Activated CD8-positive, alpha-beta memory T cell treated with anti-CD3 and anti-CD28 coated beads, Interleukin-2, amount 10 ng/mL, durations not matched to agents 7 days and 5 days (primary cell): ENCODE measurements around the gene ABO. TPM values are rescaled to one million over a fixed set of nuclear protein-coding genes. Genes with fewer than 3 reads are reported as not detected.
"Not testable (repeated sequence)": the region's sequence is repeated elsewhere in the genome, so short reads cannot be mapped to it uniquely, and the experiment has no call there.

Experiments used
- ATAC-seq: fragments of 150-1000 bp; cut with Tn5 transposase; one replicate; pipeline ENCODE4 v1.10.0; 2021; ENCODE audit warnings: moderate library complexity
- CTCF ChIA-PET: fragments of 350-600 bp; sonication (Branson Sonifier 250); formaldehyde crosslinking; loops from one replicate; lab custom pipeline; 2021; ENCODE audit warnings: antibody characterized with exemption; lab: Charles Lee
- DNase-seq: peaks from one replicate; pipeline ENCODE4 v3.0.0-alpha.2; 2020
- H3K27ac Mint-ChIP-seq: one replicate; pipeline ENCODE4 v1.8.0; 2021; ENCODE audit warnings: mild to moderate bottlenecking, mixed read lengths
- H3K27me3 Mint-ChIP-seq: one replicate; pipeline ENCODE4 v1.8.0; 2021; ENCODE audit warnings: mixed read lengths
- H3K36me3 Mint-ChIP-seq: one replicate; pipeline ENCODE4 v1.8.0; 2021; ENCODE audit warnings: mild to moderate bottlenecking, mixed read lengths
- H3K4me1 Mint-ChIP-seq: one replicate; pipeline ENCODE4 v1.8.0; 2021; ENCODE audit warnings: mixed read lengths
- H3K4me3 Mint-ChIP-seq: one replicate; pipeline ENCODE4 v1.8.0; 2021; ENCODE audit warnings: mild to moderate bottlenecking, moderate library complexity, mixed read lengths
- H3K9me3 Mint-ChIP-seq: one replicate; pipeline ENCODE4 v1.8.0; 2022; ENCODE audit warnings: low read depth, mixed read lengths
- total RNA-seq, 2 experiments: library from RNA; stranded (reverse); gene quantifications; one replicate each; pipeline ENCODE4 v1.2.3, GENCODE V29; 2021

ABO gene
- total RNA-seq, 2 experiments from 2014 or later = not detected

- DNase-seq = no peak
- peaks cover 6% of the 10 kb centered on the region for H3K4me1 Mint-ChIP-seq
- H3K4me3 Mint-ChIP-seq = no peak overlapping the region
- no peaks in the 10 kb centered on the region for H3K36me3 Mint-ChIP-seq
- H3K27ac Mint-ChIP-seq = no peak overlapping the region
- H3K9me3 Mint-ChIP-seq = no peaks in the 10 kb centered on the region
- H3K27me3 Mint-ChIP-seq = peaks cover 32% of the 10 kb centered on the region
- CTCF ChIA-PET = interaction anchor here (0.8 to 3.0 kb wide), 14 partner anchors 9 to 247 kb away, joined by 3 to 10 read pairs (median 3); partner anchors contain the start of gene SURF6
- no peak for ATAC-seq
Measured at GRCh38 chr9:133239533-133240090, 35.4 kb downstream of the ABO start.

GRCh38 chr9:133238851-133239532 lies 36.0 kb downstream of the ABO start:
- Mint-ChIP-seq H3K9me3 (no peaks in the 10 kb centered on the region), H3K4me3 (no peak overlapping the region), H3K4me1 (peaks cover 6% of the 10 kb centered on the region), H3K27me3 (peaks cover 29% of the 10 kb centered on the region), H3K36me3 (no peaks in the 10 kb centered on the region), H3K27ac (no peak overlapping the region)
- peak; percentile 71 for DNase-seq
- CTCF ChIA-PET = interaction anchor here (0.6 to 3.0 kb wide), 17 partner anchors 9 to 247 kb away, joined by 3 to 10 read pairs (median 3); partner anchors contain the start of gene SURF6
- peak; percentile 84 for ATAC-seq

GRCh38 chr9:133238272-133238850 lies 36.6 kb downstream of the ABO start:
- CTCF ChIA-PET = interaction anchor here (0.6 to 3.0 kb wide), 14 partner anchors 8 to 204 kb away, joined by 3 to 10 read pairs (median 3); partner anchors contain the start of gene SURF6
- peaks cover 6% of the 10 kb centered on the region for H3K4me1 Mint-ChIP-seq
- H3K4me3 Mint-ChIP-seq = no peak overlapping the region
- no peaks in the 10 kb centered on the region for H3K36me3 Mint-ChIP-seq
- peaks cover 23% of the 10 kb centered on the region for H3K27me3 Mint-ChIP-seq
- peak; percentile 71 for ATAC-seq
- no peaks in the 10 kb centered on the region for H3K9me3 Mint-ChIP-seq
- no peak overlapping the region for H3K27ac Mint-ChIP-seq
- DNase-seq = peak; percentile 51

- ATAC-seq = no peak
- H3K4me1 Mint-ChIP-seq = peaks cover 6% of the 10 kb centered on the region
- no peak overlapping the region for H3K4me3 Mint-ChIP-seq
- H3K36me3 Mint-ChIP-seq = no peaks in the 10 kb centered on the region
- peaks cover 20% of the 10 kb centered on the region for H3K27me3 Mint-ChIP-seq
- CTCF ChIA-PET = interaction anchor here (0.6 to 1.3 kb wide), 2 partner anchors 10 to 52 kb away, joined by 3 read pairs; no protein-coding TSS in a partner anchor
- no peaks in the 10 kb centered on the region for H3K9me3 Mint-ChIP-seq
- no peak for DNase-seq
- H3K27ac Mint-ChIP-seq = no peak overlapping the region
Measured at GRCh38 chr9:133237035-133237731, 37.8 kb downstream of the ABO start.

- H3K36me3 Mint-ChIP-seq, H3K4me3 Mint-ChIP-seq, ATAC-seq, H3K27ac Mint-ChIP-seq, H3K4me1 Mint-ChIP-seq, H3K9me3 Mint-ChIP-seq, DNase-seq: not testable (repeated sequence)
- H3K27me3 Mint-ChIP-seq = peaks cover 17% of the 10 kb centered on the region
- CTCF ChIA-PET = interaction anchor here (0.6 kb wide), 1 partner anchor 51 kb away, joined by 3 read pairs; no protein-coding TSS in a partner anchor
Measured at GRCh38 chr9:133236291-133237034, 38.5 kb downstream of the ABO start.

- Mint-ChIP-seq H3K27ac (no peak overlapping the region), H3K27me3 (peaks cover 14% of the 10 kb centered on the region), H3K4me3 (no peak overlapping the region), H3K4me1 (peaks cover 6% of the 10 kb centered on the region), H3K9me3 (no peaks in the 10 kb centered on the region), H3K36me3 (no peaks in the 10 kb centered on the region)
- CTCF ChIA-PET = no interaction called here
- no peak for DNase-seq
- ATAC-seq = no peak
Measured at GRCh38 chr9:133235549-133236222, 39.3 kb downstream of the ABO start.

GRCh38 chr9:133234577-133235322 lies 40.3 kb downstream of the ABO start:
- H3K27me3 Mint-ChIP-seq = peaks cover 15% of the 10 kb centered on the region
- no peak for ATAC-seq
- H3K27ac Mint-ChIP-seq = no peak overlapping the region
- DNase-seq = no peak
- peaks cover 6% of the 10 kb centered on the region for H3K4me1 Mint-ChIP-seq
- CTCF ChIA-PET = no interaction called here
- H3K9me3 Mint-ChIP-seq = no peaks in the 10 kb centered on the region
- H3K36me3 Mint-ChIP-seq = no peaks in the 10 kb centered on the region
- no peak overlapping the region for H3K4me3 Mint-ChIP-seq

- peaks cover 4% of the 10 kb centered on the region for H3K4me1 Mint-ChIP-seq
Measured at GRCh38 chr9:133233681-133234432, 41.1 kb downstream of the ABO start.

GRCh38 chr9:133231934-133232568 lies 43.0 kb downstream of the ABO start:
- H3K27ac Mint-ChIP-seq, H3K36me3 Mint-ChIP-seq, CTCF ChIA-PET, H3K4me1 Mint-ChIP-seq, DNase-seq, H3K4me3 Mint-ChIP-seq, H3K27me3 Mint-ChIP-seq, H3K9me3 Mint-ChIP-seq, ATAC-seq: not testable (repeated sequence)

More at GRCh38 chr9:133233681-133234432, 41.1 kb downstream of the ABO start:
- no peaks in the 10 kb centered on the region for H3K9me3 Mint-ChIP-seq
- ATAC-seq (no peak), DNase-seq (no peak)
- CTCF ChIA-PET = no interaction called here
- peaks cover 14% of the 10 kb centered on the region for H3K27me3 Mint-ChIP-seq
- H3K4me3 Mint-ChIP-seq = no peak overlapping the region
- no peak overlapping the region for H3K27ac Mint-ChIP-seq
- H3K36me3 Mint-ChIP-seq = no peaks in the 10 kb centered on the region

- not testable (repeated sequence) for H3K27me3 Mint-ChIP-seq, H3K4me1 Mint-ChIP-seq, H3K9me3 Mint-ChIP-seq, DNase-seq, H3K4me3 Mint-ChIP-seq, H3K36me3 Mint-ChIP-seq, ATAC-seq, H3K27ac Mint-ChIP-seq
- CTCF ChIA-PET = interaction anchor here (1.0 to 1.7 kb wide), 2 partner anchors 9 to 19 kb away, joined by 3 to 5 read pairs; no protein-coding TSS in a partner anchor
Measured at GRCh38 chr9:133230514-133230913, 44.5 kb downstream of the ABO start.

- Mint-ChIP-seq H3K27me3 (peaks cover 2% of the 10 kb centered on the region), H3K4me1 (no peaks in the 10 kb centered on the region), H3K27ac (no peak overlapping the region), H3K9me3 (no peaks in the 10 kb centered on the region), H3K4me3 (no peak overlapping the region), H3K36me3 (no peaks in the 10 kb centered on the region)
- DNase-seq (no peak), ATAC-seq (no peak)
- CTCF ChIA-PET = interaction anchor here (1.0 to 1.7 kb wide), 2 partner anchors 9 to 19 kb away, joined by 3 to 5 read pairs; no protein-coding TSS in a partner anchor
Measured at GRCh38 chr9:133230093-133230492, 44.9 kb downstream of the ABO start.
